ENCODE data around the gene AUTS2.

GRCh38 chr7:70646536-70647248 lies 1048.4 kb downstream of the AUTS2 start:
- no peak for TF ChIP-seq YY1 (IDR thresholded peaks at IDR 0.05; ENCODE audit: insufficient read depth, insufficient read length)
- no peak for TF ChIP-seq ZNF274 (IDR thresholded peaks at IDR 0.05; ENCODE audit: low read depth, low read length)
